HL-60 (cell line): ENCODE data around the gene SHLD3.

Experiments
- DNase-seq, 2 experiments: peaks; one replicate each; pipeline ENCODE4 v3.0.0-alpha.2; 2010 to 2020; ENCODE audit warnings: low read depth in 1 of 2, low spot score in 1 of 2
- H3K27ac ChIP-seq: fragments of 250-450 bp; sonication (Bioruptor Pico); replicated peaks from 2 replicates; pipeline ENCODE4 v1.5.1; 2020; ENCODE audit warnings: mild to moderate bottlenecking, moderate library complexity
- H3K27me3 ChIP-seq: fragments of 250-450 bp; sonication (Bioruptor Pico); 2 replicates; pipeline ENCODE4 v1.5.1; 2021; ENCODE audit warnings: mild to moderate bottlenecking, moderate library complexity; ENCODE audit not compliant: insufficient read depth, poor library complexity, severe bottlenecking
- H3K4me3 ChIP-seq: replicated peaks from 2 replicates; pipeline ENCODE4 v1.5.1; 2011; ENCODE audit warnings: mild to moderate bottlenecking, control low read depth, low read length; ENCODE audit not compliant: insufficient read depth
- CTCF ChIP-seq: IDR thresholded peaks from one replicate; pipeline ENCODE4 v1.5.1; 2011; ENCODE audit warnings: low read length, control low read depth, inconsistent platforms; ENCODE audit not compliant: insufficient read depth
- GABPA ChIP-seq: IDR thresholded peaks from 2 replicates; pipeline ENCODE4 v1.6.1; 2012; ENCODE audit warnings: low read depth
- POLR2AphosphoS5 ChIP-seq: IDR thresholded peaks from 2 replicates; pipeline ENCODE4 v1.6.1; 2012; ENCODE audit warnings: low read depth
- REST ChIP-seq: IDR thresholded peaks from 2 replicates; pipeline ENCODE4 v1.6.1; 2012; ENCODE audit warnings: low read depth; ENCODE audit not compliant: insufficient replicate concordance
- SPI1 ChIP-seq: IDR thresholded peaks from 2 replicates; pipeline ENCODE4 v1.6.1; 2012; ENCODE audit warnings: low read depth, mild to moderate bottlenecking, borderline replicate concordance

Gene SHLD3

GRCh38 chr5:65623482-65623881 is 1.3 kb upstream of the SHLD3 start:
- DNase-seq, result no peak
- peak overlapping the region; percentile 71 for H3K27ac ChIP-seq
- TF ChIP-seq REST (no peak), CTCF (no peak), GABPA (no peak), POLR2AphosphoS5 (no peak), SPI1 (no peak)
- H3K4me3 ChIP-seq, result peak overlapping the region; percentile 91
- no peaks in the 10 kb centered on the region for H3K27me3 ChIP-seq

GRCh38 chr5:65624025-65624570 is 729 bp upstream of the SHLD3 start, which contains the start of gene TRIM23:
Gene TRIM23 (minus strand): TSS chr5:65624333. CDS start chr5:65624274, 59 bp downstream.
- H3K27me3 ChIP-seq, result no peaks in the 10 kb centered on the region
- H3K27ac ChIP-seq, result peak within 1 kb of the TSS; percentile 71
- no peak for TF ChIP-seq SPI1
- no peak for TF ChIP-seq GABPA
- TF ChIP-seq POLR2AphosphoS5, result no peak
- TF ChIP-seq CTCF, result no peak
- TF ChIP-seq REST, result no peak
- peak; percentile 49 to 84 for DNase-seq
- peak within 1 kb of the TSS; percentile 91 for H3K4me3 ChIP-seq

GRCh38 chr5:65625743-65626142 is 916 bp downstream of the SHLD3 start:
- TF ChIP-seq POLR2AphosphoS5 (no peak), GABPA (no peak), SPI1 (no peak), CTCF (no peak), REST (no peak)
- no peak for DNase-seq
- Histone ChIP-seq H3K27me3 (no peaks in the 10 kb centered on the region), H3K27ac (peak overlapping the region; percentile 71; the same call in 1 of the 2 replicates), H3K4me3 (peak overlapping the region; percentile 91)
